ENCODE measurements around the gene SEMA4D. TPM values are rescaled to one million over a fixed set of nuclear protein-coding genes. Genes with fewer than 3 reads are reported as not detected.

SEMA4D gene
- total and polyA plus RNA-seq, 9 of the 15 experiments (the other 6 are each of a cell fraction or from before 2014, with no cell fraction given), result 0.38 to 5.1 (median 1.8) TPM

DNA sequence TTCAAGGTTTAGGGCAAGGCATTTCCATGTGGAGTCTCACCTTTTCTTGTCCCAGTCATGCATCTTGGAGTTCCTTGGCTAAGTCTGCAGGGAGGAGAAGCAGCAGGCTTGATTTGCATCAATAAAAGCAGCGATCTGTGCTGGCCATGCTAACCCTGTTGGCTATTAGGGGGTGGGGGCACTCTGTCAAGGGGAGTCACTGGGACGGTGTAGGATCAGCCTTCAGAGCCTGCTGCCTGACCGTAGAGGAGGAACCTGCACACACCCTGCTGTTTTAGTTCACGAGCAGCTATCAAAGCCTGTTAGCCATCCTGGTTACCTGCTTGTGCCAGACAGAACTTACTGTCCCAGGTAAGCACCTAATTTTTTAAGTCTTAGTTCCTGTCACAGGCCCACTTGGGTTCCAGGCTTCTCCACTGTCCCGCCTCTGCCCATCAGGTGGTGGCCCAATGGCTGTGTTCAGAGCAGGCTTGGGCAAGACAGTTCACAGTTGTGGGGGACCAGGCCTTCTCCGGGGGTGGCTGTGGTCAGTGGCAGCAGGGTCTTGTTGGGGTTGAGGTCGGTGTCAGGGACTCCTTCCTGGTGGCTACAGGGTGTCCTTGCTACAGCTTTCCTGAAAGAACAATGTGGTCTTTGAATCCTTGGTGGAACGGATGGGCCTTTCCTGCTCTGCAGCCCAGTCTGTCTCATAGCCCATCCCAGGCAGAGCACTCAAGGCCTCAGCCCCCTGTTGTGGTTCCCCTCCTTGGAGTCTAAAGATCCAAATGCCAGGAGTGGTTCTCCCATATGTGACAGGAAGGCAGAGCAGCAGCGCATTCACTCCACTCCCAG lies 135.9 kb downstream of the SEMA4D start:
- FAIRE-seq, result no peak
- POLR2A ChIA-PET, result no interaction called here
- in situ Hi-C loops (cut with MboI), result no loop called here
- intact Hi-C loops (cut with micrococcal nuclease), result no loop called here
- H4K20me1 ChIP-seq (replicated peaks; ENCODE audit: control insufficient read depth, insufficient read depth, low read length), result no peaks in the 10 kb centered on the region
- no peak overlapping the region for H3K4me2 ChIP-seq (ENCODE audit: insufficient read depth, low read length)
- no peaks in the 10 kb centered on the region for H3K79me2 ChIP-seq (ENCODE audit: control insufficient read depth, insufficient read depth, low read length)
- no peaks in the 10 kb centered on the region for H3K9me1 ChIP-seq (ENCODE audit: control insufficient read depth, insufficient read depth, low read length)
- CTCF ChIA-PET (ENCODE audit: low intra/inter-chr PET ratio), result no interaction called here
- no TSS peak for BruUV-seq (replicated peaks)
- H3K27me3 ChIP-seq (ENCODE audit: control insufficient read depth in 2 of 2, insufficient read depth in 2 of 2, low read length in 2 of 2), result no peaks in the 10 kb centered on the region
- WGBS (ENCODE audit: insufficient coverage, low coverage, missing lambda C conversion rate), result 71% methylated on average over 9 of the region's 9 CpGs
- DNase-seq (ENCODE audit: extremely low read depth in 1 of 4, low spot score in 3 of 4), result no peak
- TF ChIP-seq, protein P1, sequence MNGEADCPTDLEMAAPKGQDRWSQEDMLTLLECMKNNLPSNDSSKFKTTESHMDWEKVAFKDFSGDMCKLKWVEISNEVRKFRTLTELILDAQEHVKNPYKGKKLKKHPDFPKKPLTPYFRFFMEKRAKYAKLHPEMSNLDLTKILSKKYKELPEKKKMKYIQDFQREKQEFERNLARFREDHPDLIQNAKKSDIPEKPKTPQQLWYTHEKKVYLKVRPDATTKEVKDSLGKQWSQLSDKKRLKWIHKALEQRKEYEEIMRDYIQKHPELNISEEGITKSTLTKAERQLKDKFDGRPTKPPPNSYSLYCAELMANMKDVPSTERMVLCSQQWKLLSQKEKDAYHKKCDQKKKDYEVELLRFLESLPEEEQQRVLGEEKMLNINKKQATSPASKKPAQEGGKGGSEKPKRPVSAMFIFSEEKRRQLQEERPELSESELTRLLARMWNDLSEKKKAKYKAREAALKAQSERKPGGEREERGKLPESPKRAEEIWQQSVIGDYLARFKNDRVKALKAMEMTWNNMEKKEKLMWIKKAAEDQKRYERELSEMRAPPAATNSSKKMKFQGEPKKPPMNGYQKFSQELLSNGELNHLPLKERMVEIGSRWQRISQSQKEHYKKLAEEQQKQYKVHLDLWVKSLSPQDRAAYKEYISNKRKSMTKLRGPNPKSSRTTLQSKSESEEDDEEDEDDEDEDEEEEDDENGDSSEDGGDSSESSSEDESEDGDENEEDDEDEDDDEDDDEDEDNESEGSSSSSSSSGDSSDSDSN (IDR thresholded peaks at IDR 0.05; ENCODE audit: borderline replicate concordance in 1 of 2, low read depth in 2 of 2, low read length in 2 of 2), result no peak
- no peak for TF ChIP-seq POLR2H (tag; IDR thresholded peaks at IDR 0.05; ENCODE audit: low read depth)
- no peak for TF ChIP-seq U2AF1 (optimal IDR thresholded peaks at IDR 0.05; ENCODE audit: low read depth, low read length)
- TF ChIP-seq KDM2B (CRISPR knock-in tag; IDR thresholded peaks at IDR 0.05), result no peak
- no peak for TF ChIP-seq TRIM28 (IDR thresholded peaks at IDR 0.05)
- ATAC-seq, result no peak
- H3K4me3 ChIP-seq, result no peak overlapping the region
- peaks cover 45% of the 10 kb centered on the region; the same call in 2 of the 3 replicates for H3K36me3 ChIP-seq (ENCODE audit: control insufficient read depth, insufficient read depth, low read length)
- no peak overlapping the region for H2AFZ ChIP-seq (ENCODE audit: low read depth, low read length)
- no peak overlapping the region for H3K9ac ChIP-seq (ENCODE audit: insufficient read depth in 1 of 2, low read depth in 2 of 2, low read length in 2 of 2)
- no peak overlapping the region for H3K27ac ChIP-seq (ENCODE audit: extremely low read depth, low read depth, low read length)
- no peaks in the 10 kb centered on the region for H3K9me3 ChIP-seq (replicated peaks; ENCODE audit: control insufficient read depth, insufficient read depth, low read depth, low read length)
- H3K4me1 ChIP-seq (replicated peaks in 1 of 2; ENCODE audit: control insufficient read depth in 2 of 2, insufficient read depth in 2 of 2, low read length in 2 of 2), result no peaks in the 10 kb centered on the region; a peak in 1 of 5 replicates

Measured in K562 (cell line).